IPS DF 4.7 (cell line): ENCODE results near the gene HAT1.
A peak's percentile ranks its signal among the peaks of the same experiment; 100 is the strongest.
"Not testable (repeated sequence)": the region's sequence is repeated elsewhere in the genome, so short reads cannot be mapped to it uniquely, and the experiment has no call there.

ENCODE experiments used
- DNase-seq: peaks from one replicate; pipeline ENCODE4 v3.0.0-alpha.2; 2013; ENCODE audit warnings: low spot score; ENCODE audit errors: extremely low read depth

The HAT1 gene

DNA sequence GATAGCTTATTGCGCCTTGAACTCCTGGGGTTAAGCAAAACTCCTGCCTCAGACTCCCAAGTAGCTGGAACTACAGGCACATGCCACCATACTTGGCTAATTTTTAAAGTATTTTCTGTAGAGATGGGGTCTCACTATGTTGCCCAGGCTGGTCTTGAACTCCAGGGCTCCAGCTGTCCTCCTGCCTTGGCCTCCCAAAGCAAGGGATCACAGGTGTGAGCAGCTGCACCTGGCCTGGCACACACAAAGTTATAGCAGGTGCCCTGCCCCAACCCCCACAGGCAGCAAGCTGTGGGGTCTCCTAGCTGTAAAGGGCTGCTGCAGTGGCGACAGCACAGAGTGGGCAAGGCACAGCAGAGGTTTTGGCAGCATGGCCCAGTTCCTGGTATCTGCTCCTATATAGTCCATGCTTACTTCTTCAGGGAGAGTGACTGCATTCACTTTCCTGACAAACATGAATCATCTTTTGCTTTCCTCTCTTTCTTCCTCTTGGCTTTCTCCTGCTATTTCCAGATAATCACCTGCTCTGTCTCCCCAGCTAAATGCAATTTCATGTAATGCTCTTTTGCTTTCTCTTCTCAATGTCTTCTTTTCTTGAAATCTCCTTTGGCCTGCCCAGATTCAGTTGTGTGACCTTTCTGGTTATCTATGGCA lies 50.2 kb downstream of the HAT1 start:
- DNase-seq = no peak

DNA sequence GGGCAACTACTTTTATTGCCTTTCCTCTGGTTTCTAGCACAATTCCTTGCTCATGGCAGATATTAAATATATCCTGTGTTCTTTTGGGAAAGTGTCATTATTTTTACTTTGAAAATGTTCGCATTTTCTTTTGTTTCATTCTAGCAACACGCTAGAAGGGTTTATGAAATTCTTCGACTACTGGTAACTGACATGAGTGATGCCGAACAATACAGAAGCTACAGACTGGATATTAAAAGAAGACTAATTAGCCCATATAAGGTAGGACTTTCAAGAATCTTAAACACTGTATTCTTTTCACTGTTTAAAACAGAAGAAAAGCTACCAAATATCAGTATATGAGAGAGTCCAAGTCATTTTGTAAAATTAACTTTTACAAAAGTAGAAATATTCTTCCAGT lies 56.8 kb downstream of the HAT1 start:
- DNase-seq = no peak

DNA sequence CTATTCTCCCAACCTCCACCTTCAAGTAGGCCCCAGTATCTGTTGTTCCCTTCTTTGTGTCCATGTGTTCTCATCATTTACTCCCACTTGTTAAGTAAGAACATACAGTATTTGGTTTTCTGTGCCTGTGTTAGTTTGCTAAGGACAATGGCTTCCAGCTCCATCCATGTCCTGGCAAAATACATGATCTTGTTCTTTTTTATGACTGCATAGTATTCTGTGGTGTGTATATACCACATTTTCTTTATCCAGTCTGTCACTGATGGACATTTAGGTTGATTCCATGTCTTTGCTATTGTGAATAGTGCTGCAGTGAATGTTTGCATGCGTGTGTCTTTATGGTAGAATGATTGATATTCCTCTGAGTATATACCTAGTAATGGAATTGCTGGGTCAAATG lies 61.7 kb downstream of the HAT1 start:
- DNase-seq = not testable (repeated sequence)

DNA sequence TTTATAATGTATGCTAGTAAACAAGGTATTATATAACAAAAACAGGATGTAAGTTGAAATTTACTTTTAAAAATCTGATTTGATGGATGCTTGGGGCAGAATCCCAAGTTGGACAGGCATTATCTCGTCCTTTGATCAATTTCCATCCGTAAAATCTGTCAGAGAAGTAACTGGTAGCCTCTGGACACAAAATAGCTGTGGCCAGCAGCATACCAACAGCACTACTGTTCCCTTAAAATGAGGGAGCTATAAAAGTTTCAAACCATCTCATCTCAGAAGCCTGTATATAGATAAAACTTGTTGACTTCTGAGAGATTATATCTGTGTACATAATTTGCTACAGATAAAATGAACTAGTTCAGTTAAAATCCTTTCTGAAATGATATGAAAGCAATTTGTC lies 62.8 kb downstream of the HAT1 start:
- no peak for DNase-seq

DNA sequence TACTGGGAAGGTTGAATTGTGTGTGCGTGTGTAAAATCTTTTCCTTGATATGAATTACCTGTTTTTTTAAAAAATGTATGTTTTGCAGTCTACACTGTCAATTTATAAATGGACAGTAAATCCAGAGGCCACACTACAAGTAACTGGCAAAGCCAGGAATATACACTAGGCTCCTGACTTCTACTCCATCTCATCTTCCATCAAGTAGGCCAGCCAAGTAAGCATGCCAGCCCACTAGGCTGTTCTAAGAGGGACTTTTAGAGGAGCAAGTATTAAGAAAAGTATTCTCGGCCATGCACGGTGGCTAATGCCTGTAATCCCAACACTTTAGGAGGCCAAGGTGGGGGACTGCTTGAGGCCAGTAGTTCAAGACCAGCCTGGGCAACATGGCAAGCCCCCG lies 64.5 kb downstream of the HAT1 start:
- DNase-seq = no peak

DNA sequence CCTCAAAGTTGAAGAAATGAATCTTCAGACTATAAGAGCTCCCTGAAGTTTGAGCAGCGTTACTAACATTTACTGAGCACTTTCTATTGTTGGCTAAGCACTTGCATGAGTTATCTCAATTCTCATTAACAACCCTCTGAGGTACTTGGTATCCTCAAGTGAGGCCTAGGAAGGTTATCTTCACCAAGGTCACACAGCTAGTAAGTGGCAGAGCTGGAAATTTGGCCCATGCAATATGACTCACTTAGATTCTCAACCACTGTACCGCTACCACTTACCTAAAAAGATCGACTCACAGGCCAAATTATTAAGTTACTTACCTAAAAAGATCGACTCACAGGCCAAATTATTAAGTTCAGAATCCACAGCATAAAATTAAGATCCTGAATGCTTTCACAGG lies 68.8 kb downstream of the HAT1 start:
- no peak for DNase-seq

DNA sequence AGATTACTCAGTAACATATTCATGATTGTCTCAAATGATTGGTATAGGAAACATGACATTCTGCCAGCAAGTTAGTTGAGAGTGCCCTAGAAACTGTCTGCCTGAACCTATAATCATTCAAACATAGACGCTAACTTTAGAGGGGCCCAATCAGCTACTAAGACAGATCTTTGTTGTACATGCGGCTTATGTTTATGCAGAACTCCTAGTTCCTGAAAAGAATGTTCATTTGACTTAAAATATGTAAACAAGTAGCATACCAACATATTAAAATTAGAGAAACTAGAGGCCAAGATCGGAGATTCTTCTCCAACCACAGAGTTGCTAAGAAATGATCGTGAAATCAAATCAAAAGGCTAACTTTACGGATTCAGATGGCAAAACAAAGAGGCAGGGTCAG lies 73.3 kb downstream of the HAT1 start:
- no peak for DNase-seq

DNA sequence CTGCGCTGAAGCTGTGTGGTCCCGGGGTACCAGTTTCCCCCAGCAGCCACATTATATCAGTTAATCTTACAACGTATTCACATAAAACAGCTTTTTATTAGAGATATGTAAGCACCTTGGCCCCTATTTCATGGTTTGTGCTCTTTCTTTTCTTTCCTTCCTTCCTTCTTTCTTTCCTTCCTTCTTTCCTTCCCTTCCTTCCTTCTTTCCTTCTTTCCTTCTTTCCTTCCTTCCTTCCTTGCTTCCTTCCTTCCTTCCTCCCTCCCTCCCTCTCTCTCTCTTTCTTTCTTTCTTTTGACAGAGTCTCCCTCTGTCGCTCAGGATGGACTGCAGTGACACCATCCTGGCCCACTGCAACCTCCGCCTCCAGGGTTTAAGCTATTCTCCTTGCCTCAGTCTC lies 73.8 kb downstream of the HAT1 start:
- no peak for DNase-seq

DNA sequence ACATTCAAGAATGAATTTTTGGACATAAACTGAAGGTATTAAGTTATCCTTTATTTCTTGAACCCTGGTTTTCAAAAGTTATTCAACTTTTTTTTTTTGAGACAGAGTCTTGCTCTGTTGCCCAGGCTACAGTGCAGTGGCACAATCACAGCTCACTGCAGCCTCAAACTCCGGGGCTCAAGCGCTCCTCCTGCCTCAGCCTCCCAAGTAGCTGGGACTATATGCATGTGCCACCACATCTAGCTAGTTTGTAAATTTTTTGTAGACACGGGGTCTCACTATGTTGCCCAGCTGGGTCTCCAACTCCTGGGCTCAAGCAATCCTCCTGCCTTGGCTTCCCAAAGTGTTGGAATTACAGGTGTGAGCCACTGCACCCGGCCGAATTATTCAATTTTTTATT lies 74.8 kb downstream of the HAT1 start:
- not testable (repeated sequence) for DNase-seq

DNA sequence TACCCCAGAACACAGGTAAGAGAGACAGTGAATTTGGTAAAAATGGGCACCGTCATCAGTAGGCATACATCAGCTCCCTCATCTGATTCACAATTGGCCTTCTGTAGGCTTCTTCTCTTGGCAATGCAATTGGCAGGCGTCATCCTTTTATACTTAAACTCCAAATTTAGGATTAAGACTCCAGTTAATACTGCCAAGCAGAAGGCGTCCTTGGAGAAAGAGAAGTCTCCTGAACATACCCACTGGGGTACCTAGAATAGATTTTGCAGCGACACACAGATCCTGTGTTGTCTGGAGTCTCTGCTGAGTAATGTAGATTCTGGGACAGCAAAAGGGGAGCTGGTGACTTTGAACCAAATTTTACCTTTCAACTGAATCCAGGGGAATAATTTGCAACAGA lies 76.9 kb downstream of the HAT1 start:
- no peak for DNase-seq

DNA sequence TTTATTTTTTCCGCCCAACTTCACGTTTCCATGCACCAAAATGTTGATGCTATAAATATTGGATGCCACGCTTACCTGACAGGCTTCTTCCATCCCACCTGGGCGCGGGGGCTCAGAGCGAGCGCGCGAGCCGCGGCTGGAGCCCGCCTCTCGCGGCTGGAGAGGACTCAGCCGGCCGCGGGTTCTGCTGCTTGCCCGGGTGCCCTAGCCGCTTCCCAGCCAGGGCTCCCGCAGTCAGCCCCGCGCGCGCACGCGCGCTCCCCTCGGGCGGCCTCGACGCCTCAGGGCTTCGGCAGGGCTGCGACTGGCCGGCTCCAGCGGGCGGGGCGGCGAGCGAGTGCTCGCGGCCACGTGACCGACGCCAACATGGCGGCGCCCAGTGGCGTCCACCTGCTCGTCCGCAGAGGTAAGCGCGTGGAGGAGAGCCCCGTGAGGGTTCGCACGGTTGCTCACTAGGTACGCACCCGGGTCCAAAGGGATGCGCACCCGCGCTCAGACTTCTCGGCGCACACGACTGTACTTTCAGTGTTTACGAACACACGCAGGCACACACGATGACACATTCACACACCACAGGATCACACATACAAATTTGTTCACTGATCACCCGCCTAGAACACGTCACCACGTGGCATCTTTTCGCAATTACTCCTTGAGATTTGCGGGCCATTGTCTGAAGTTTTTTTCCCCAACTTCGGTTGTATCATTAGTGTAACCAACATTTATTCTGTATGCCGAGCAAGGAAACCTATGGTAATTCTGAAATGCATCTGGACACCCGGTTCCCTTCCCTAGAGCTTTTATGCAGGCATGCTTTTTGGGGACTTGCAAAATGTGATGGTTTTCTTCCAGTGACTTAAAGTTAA lies 77.6 kb downstream of the HAT1 start, which contains the start of gene METAP1D:
Gene METAP1D, plus strand, starts transcription at position 350 of the 866 bp plus-strand sequence. Its CDS starts 17 bp downstream, at position 367.
- DNase-seq = peak; percentile 78

DNA sequence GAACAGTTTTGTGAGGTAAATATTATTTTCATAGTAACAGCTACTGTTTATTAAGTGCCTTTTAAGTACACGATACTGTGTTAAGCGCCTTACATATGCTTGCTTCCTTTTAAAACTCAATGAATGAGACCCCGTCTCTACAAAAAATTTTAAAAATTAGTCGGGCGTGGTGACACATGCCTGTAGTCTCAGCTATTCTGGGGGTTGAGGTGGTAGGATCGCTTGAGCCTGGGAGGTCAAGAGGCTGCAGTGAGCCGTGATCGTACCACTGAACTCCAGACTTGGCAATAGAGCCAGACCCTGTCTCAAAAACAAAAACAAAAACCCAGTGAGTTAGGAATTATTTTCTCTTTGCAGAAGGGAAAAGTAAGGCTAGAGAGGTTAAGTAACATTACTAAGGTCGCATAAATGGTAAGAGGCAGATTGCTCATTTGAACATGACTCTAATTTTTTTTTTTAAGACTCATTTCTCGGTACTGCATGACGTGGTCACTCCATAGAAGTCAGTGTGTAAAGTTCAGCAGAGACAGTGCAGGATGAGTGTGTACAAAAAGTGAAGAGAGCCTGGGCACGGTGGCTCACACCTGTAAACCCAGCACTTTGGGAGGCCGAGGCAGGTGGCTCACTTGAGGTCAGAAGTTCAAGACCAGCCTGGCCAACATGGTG lies 78.6 kb downstream of the HAT1 start:
- DNase-seq = no peak

DNA sequence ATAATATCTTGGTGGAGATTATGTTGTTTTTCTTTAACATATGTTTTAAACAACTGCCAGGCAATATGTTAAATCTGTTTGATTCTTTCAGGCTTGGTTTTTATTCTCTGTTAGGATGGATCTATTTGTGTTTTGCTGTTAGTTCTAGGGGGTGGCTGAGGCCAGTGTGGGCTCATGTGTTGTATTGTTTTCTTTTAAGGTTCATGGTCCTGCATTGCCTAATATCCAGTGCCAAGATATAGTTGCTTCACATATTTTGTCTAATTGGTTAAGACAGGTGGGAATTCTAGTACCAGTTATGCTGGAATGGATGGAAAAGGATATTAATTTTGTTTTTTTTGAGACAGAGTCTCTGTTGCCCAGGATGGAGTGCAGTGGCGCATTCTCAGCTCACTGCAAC lies 85.1 kb downstream of the HAT1 start:
- no peak for DNase-seq

DNA sequence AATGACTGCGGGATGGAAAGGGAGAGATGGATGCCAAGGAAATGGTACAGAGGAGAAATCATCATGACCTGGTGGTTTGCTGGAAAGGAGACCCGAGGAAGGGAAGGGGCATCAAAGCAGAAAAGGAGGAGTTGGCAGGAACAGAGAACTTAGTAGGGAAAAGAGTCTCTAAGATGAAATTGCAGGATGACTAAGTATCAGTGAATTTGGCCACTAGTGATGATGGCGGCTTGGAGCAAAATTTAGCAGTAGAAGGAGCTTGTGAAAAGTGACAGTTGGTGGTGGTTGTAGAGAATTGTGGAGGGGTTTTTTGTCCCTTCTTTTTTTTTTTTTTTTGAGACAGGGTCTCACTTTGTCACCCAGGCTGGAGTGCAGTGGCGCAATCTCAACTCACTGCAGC lies 87.6 kb downstream of the HAT1 start:
- DNase-seq = no peak

DNA sequence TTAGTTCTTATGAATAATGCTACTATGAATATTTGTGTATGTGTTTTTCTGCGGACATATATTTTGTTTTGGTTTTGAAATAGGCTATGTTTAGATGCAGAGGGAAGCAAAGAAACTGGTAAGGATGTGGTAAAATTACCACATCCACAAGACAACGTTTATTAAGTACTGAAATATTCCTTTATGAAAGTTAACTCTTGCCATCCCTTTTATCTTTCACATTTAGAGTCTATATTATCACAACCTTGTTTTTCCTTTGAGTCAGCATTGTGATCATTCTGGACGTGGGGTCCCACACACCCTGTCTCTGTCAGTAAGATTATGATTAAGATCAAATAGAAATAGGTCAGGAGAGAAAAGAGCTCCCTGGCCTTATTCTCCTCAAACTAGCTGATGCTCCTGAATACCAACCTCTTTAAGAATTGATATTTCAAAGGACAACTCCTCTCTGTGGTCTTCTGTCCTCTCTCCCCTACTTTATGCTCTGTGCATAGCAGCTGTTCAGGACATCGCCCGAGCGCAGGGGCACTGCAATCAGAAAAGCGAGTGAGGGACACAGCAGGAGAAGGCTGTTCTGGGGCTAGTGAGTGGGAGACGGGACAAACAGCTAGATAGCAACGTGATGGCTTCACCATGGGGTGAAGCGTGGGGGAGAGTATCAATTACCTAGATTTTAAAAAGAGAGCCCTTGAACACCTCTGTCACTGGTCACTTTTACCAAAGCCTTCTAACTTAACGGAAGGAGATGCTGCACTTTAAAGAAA lies 89.7 kb downstream of the HAT1 start:
- DNase-seq = no peak

DNA sequence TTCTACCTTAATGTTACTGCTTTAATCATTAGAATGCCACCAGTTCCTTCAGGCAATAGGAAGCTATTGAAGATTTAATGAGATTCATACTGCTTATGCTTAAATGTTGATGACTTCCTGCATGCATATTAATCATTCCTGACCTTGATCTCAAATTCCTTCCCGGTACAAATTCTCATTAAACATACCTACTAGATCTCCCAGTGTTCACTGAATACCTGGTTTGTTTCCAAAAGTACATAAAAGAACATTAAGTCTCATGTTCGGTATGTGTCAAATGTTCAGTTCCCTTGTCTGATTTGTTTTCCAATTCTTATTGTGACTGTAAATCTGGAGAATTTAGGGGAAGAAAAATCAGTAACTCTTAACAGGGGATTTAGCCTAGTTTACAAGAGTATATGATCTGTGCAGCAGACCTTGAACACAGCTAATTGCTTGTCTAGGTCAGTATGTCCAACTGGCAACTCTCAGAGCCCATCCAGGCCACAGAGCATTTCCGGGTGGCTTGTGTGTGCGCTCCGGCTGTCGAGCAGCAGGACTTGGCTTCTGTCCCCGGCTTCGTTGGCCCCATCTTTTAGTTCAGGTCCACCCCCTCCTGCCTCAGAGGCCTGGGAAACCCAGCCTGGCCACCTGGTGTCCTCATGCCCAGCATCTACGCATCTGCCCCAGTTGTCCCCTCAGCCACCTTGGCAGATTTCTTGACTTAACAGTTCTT lies 90.6 kb downstream of the HAT1 start:
- no peak for DNase-seq

DNA sequence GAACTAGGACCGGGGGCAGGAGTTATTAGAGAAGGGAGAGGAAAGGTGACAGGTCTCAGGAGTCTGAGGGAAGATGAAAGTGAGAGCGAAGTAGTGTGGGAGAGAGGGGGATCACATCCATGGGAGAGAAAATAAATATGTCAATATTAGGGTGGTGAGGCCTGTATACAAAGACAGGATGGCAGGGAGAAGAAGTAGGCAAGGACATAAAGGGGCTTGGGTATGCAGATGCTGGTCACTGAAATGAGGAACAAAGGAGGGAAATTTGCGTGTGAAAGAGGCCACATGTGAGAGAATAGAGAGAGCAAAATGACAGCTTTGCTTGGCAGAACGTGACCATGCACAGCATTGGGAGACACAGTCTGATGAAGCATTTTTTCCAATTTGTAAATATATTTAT lies 91.1 kb downstream of the HAT1 start:
- no peak for DNase-seq

DNA sequence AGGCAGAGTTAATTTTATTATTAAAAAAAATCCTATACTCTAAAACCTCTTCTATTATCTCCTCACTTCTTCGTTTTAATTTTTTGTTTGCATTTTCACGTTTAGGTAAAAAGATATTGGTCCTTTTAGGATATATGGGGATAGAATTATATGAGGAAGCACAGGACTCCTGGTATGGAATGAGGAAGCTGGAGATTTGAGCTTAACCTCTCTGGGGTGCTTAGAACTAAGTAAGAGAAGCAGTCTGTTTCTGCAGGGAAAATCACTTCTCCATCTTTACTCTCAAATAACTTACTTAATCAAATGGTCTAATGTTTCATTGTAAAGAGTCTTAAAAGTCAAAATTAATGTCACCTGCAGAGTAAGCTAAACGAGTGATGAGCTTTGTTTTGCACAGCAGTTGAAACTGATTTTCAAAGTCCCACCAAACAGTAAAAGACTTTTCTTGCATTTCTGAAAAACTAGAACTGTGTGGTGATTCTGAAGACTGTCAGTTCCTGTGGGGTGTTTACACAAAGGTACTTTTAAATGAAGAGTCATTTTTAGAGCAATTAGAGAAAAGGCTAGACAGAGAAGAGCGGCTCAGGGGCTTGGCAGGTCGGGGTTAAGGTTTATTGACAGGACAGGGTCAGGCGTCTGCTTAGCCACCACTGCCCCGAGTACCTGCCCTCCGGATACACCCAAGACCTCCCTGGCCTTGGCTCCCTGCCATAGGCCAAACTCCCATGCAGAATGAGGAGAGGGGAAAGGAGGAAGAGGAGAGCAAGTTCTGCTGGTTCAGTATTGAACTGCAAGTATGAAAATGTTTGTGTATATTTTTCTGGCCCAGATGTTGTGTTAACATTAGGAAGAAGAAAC lies 99.0 kb downstream of the HAT1 start:
- no peak for DNase-seq

DNA sequence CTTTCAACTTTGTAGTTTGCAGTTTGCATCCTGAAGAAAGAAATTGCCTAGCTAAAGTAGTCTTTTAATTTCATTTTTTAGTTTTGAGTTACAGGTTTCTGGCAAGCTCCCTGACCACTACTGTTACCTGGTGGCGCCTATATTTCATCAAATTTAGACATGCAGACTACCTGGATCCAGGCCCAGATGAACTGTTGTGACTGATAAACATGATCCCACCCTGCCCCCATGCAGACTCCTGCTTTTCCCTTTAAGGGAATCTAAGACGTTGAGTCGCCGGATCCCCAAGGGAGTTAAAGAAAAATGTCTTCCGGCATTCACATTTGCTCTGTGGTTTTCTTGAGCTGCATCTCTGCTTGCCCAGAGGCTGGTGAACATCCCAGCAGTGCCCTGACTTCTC lies 99.7 kb downstream of the HAT1 start:
- no peak for DNase-seq

DNA sequence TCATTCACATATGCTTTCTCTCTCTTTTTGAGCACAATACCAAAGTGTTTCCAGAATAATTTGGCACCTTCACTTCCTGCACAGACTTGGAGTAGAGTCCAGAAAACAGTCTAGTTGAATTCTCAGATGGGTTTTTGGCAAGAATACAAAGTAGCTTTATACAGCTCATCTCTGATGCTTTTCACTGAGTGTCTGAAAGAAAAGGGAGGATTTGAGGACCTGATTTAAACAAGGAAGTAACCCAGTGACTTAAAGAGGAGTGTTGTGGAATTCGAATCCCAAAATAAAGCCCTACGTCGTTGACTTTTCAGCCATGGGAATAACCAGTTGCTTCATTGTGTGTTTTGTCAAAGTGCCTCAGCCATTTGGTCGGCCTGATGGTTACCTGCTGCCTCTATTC lies 109.3 kb downstream of the HAT1 start:
- no peak for DNase-seq
